CD4-positive, alpha-beta T cell treated with Interleukin-4 for 1 hour (primary cell): Measurements from ENCODE around the gene NPAS3.

Experiments
- DNase-seq, 2 donors: peaks; one replicate each; pipeline ENCODE4 v3.0.0-alpha.2; 2020 to 2022

Gene NPAS3

DNA sequence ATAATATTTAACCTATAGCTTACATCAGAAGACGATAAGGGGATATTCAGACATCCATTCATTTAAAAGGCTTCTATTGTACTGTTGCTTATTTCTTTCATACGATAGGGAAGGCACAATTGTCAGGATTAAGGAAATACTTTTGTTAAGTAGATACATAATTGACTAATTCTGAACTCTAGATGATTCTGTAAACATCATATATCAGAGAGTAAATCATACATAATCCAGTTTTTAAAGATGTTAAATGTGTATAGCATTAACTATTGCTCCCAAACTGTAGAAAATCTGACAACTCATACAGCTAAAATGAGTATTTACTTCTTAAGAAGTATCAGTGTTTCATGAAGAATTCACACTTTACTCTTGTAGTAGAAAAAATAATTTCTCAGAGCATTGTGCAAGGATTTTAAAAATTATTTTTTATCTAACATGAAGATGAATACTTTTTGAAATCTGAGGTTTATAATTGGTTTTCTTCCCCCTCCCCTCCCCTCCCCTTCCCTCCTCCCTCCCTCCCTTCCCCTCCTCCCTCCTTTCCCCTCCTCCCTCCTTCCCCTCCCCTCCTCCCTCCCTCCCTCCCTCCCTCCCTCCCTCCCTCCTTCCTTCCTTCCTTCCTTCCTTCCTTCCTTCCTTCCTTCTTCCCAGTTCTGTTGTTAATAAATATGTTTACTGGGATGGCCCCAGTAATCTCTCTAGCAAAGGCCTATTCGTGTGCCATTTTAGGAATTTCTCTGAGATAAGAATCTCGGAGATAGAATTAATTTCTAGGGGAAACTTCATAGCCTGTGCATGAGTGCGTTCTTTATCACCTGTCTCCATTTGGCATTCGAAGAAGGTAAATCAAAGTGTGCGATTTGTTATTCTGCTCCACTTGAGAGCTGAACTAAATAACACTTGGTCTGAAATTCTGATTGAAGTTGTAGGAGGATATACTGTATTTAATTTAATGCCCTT, 2.3 kb downstream of the NPAS3 start:
- no peak for DNase-seq

DNA sequence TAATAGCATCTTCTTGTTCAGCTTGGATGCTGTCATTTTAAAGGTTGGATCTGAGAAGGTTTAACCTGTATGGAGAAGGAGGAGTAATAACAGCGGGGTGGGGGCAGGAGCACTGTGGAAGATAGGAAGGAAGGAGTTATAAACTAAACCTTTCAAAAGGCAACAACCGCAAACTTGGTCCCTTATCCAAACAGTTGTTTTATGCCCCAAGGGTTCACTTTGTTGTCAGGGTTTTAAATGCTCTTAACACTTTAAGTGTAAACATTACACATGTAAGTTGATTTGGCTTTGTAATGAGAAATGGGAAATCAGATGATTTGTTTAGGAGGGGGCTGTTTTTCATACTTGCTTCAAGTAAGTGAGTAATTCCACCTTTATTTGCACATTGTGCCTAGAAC, 3.0 kb downstream of the NPAS3 start:
- no peak for DNase-seq

DNA sequence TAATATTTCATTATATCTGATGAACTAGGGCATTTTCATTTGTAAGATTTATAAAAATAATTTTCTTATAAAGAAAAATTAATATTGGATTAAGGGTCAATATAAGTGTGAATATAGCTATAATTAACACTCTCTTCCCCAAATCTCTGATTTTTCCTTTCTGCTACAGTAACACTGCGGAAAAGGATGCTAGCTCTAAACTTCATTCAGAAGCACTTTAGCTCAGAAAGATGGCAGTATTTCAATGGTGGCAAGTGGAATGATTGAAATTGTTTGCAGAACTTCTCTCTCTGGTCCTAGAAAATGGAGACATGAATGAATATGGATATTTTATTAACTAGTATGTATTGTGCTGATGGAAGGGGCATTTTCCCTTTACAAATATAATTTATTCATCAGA, 8.4 kb downstream of the NPAS3 start:
- DNase-seq, result no peak

DNA sequence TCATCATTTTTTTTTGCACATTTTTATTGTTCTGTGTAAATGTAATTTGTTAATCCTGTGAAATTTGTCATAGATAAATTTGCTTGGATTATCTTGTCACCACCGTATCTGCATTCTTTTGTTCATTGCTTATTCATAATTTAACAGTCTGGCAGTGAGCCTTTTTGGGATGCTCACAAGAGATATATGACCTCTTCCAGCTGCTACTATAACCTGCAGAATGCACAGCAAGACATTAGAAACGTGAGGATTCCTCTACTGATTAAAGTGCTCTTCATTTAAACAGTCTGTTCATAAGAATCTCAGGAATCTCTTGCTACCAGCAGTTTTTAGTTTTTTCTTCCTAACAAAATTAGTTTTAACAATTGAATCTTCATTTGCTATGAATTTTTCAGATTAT, 9.1 kb downstream of the NPAS3 start:
- no peak for DNase-seq

DNA sequence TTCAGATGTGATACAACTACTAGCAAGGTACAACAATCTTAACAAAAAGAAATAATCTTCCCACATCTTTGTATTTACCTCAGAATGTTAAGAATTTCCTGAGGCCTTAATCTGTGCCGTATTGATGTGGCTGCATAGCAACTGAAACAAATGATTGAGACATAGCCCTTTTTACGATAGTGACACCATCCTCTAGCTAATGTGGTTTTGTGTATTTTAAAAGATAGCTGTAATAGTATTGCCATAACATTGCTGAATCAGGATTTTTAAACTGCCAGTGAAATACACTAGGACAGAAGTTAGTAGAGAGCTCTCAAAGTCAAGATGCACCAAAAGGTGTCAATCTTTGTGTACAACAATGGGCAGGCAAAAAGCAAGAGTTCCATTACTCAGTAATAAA, 11.9 kb downstream of the NPAS3 start:
- no peak for DNase-seq

DNA sequence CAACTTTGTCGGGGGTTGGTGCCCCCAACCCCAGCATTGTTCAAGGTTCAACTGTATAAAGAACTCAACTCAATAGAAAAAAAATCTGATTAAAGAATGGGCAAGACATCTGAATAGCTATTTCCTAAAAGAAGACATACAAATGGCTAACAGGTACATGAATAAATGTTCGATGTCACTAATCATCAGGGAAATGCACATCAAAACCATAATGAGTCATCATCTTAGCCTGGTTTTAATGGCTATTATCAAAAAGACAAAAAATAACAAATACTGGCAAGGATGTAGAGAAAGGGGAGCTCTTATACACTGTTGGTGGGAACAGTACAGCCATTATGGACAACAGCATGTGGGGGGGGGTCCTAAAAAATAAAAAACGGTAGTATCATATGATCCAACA, 28.7 kb downstream of the NPAS3 start:
- no peak for DNase-seq

DNA sequence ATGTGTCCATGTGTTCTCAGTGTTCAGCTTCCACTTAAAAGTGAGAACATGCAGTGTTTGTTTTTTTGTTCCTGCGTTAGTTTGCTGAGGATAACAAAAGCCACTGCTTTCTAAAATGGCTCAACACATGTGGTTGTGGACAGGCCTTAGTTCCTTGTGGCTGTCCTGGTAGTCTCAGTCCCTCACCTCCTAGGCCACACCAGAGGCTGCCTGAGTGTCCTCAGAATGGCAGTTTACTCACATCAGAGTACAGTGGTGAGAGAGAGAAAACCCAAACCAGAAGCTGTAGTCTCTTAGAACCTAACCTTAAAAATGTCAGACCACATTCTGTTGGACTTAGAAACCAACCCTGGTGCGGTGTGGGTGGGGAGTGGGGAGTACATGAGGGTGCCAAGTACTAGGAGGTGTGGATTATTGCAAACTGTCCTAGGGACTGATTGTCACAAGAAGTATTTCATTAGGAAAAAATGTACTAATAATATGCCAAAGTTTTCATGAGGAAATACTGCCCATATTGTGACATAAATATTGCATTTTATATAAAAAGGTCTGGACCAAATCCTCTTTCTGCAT, 30.4 kb downstream of the NPAS3 start:
- no peak for DNase-seq

DNA sequence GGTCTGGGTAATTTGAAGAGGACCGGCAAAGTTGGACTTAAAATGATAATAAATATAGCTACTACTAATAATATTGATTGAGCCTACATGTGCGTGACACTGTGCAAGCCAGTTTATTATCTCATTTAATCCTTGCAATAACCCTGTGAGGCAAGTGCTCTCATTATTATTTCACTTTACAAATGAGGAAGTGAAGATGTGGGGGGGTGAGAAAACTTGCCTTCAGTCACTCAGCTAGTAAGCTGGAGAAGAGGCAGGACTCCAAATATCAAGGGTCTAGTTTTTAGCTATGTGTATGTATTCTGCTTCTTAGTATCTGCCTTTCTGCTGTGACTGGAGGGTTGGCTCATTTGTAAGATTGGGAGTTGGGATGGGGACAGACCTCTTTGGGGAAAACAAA, 39.2 kb downstream of the NPAS3 start:
- DNase-seq, result no peak

DNA sequence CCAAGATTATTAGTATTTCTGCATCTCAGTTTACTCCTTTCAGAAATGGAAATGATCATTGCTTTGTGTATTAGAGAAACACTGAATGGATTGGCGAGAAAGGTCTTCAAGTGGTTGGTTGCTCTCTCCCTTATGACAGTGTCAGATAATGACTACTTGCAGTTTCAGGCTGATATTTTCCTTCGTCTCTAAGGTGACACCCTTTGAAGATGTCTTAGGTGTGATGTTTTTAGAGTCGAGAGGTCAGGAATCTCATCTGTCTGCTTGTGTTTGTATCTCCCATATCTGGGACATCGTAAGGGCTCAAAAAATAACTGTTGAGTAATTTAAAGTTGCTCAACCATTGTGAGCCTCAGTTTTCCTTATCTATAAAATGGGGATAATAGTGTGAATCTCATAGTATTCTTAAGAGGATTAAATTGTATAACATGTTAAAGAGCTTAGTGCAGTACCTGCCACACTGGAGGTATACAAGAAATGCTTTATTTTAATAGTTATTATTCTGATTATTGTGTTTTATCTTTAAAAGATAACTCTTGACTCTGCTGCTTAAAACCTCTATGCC, 40.1 kb downstream of the NPAS3 start:
- DNase-seq, result no peak

DNA sequence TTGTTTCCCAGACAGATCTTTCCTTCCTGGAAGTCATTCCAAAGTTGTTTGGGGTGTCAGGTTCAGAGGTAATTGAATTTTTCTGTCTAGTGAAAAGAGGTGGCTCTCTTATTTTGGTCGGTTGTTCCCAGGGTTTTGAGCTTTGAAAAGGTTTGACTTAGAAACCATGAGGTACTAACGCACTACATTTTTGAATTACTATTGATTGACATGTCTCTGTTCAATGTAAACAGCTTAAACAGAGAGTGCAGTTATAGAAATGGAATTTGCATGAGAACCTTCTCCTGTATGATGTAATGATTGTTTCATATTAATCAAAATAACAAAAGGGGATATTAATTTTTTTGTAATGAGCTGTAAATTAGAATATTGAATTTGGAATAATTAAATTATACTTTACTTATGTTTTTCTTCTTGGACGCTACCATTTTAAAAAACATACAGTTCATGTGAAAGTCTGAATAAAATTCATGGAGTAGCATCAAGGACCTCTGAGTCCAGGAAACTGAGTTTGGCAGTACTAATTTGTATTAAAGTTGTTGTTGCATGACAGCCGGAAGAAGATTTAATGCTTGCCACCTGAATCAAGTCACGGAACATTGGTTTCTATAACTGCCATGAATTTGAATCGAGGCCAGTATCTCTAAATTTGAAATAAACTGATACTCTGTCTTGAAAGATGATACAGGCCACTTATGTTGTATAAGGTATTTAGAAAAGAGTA, 41.7 kb downstream of the NPAS3 start:
- DNase-seq, result no peak

DNA sequence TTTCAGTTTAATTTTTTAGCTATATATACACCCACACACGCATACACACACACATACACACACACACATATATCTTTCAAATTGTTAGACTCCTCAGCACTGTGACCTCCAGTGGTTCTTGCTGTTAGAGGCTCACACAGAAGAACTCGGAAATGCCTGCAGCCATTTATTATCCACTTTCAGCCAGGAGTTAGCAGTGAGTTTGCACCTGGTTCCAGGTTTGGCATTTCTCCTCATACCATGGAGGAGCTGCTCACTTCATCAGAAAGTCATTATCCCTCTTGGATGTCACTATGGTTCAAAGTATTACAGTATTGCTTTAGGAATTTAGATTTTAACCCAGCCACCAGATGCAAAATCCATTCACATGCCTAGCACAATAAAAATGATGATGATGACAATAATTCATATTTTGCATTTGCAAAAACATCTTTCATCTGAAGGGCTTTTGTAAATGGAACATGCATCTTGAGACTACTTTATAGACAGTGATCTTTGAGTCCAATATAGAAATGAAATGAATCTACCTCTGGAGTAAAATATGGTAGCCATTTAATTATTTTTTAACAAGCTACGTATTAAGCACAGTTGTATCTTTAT, 42.3 kb downstream of the NPAS3 start:
- DNase-seq, result no peak

DNA sequence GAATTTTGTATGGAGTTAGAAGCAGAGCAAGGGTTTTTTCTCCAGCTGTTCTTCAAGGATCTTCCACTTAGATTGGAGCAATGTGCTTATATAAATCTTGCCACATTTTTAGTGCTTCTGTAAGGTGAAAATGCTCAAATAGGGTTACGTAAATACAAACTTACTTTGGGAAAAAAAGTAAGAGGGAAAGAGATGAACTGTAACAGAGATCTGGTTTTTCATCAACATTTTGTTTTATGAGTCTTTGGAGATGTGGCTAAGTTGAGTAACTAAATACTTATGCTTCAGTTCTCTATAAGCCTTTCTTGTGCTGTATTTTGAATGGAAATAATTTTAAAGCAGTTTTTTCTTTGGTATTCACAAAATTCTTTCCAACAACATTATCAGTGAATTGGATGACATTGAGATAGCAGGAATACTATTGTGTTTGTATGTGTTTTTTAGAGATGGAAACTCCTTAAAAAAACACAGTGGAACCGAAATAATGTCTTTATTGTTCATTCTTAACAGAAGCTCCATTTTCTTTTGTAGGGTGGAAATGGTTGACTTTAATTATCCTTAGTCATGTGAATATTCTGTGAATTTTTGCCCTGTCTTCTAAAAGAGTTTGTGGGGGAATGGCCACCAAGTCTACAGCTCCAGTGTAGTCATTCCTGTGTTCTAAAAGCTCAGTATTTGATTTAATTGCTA, 45.7 kb downstream of the NPAS3 start:
- no peak for DNase-seq

DNA sequence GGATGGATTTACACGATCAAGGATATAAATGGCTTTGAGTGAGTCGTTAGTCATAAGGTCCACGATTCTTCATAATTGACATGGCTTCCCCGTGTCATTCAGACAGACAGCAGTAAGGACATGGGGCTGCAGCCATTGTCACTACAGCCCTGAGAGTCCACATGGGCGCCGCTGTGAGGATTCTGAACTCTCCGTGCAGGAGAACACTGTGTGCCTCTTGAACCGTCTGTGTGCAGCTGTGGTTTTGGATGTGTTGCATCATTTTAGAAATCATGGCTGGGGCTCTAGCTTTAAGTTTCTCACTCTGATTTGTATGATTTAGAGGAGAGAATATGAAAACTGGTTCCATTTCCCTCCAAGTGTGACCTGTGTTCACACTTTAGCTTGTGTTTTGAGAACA, 47.2 kb downstream of the NPAS3 start:
- no peak for DNase-seq

DNA sequence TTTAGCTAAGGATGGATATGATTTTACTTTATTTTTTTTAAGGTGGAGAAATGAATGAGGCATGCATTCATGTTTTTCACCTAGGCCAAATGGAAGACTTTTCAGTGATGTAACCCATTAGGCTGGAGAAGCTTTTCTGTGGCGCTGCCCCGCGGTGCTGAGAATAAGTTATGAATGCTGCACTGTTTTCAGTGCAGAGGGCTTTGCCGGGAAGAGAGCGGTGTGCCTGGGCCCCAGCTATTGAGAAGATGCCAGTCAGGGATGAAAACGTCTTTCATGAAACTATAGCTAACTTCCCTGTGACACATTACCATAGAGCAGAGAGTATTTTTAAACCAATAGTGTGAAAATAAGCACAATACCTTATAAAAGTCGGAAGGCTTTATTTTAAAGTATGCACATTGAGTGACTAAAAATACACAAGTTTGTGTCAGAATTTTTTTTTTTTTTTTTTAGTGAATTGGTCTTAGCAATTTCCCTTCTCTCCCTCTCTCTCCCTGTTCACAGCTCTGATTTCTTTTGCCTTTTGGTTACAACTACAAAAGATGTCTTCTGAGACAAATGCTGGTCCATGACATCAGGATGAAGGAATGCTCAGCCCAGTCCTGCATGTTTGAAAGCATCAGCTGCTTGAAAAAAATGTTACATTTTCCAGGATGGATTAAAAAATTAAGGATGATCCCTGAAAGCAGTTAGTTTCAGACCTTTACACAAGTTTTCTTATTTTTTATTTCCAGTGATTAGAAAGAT, 48.3 kb downstream of the NPAS3 start:
- DNase-seq, result no peak

DNA sequence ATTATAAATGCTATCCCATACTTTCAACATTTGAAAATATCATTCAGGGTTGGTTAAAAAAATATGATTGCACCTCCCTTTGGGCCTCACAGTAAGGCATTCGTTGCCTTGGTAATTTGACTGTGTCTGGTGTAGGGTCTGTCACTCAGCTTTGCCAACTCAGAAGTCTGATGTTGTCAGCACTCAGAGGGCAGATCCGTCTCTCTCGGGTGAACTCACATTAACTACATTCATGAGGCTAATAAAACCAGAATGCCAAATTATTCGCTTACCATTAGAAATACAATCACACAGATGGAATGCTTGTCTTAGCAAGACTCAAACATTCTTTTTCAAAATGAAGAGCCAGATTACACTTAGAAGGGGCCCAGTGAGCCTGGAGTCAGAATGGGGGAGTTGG, 53.0 kb downstream of the NPAS3 start:
- DNase-seq, result no peak

DNA sequence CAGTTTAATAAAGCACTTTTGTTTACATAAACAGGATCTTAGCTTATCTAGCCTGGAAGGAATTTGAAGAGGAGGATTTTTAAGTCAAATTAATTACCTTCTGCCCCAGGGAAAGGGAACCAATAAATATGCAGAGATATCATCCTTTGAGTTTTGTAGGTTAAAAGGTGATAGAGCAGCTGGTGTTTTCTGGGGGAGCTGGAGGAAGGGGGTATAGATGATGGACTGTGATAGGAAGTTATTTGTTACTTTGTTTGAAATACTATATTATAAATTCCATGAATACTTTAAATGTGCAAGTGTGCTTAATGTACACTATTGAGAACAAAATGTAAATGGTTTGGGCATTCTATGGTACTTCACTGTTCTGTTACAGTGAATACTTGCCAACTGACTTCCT, 55.2 kb downstream of the NPAS3 start:
- no peak for DNase-seq

DNA sequence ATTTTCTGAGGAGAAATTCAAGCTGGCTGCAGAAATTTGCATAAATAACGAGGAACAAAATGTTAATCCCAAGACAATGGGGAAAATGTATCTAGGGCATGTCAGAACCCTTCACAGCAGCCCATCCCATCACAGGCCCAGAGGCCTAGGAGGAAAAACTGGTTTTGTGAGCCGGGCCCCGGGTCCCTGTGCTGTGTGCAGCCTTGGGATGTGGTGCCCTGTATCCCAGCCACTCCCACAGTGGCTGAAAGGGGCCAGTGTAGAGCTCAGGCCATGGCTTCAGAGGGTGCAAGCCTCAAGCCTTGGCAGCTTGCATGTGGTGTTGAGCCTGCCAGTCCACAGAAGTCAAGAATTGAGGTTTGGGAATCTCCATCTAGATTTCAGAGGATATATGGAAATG, 57.7 kb downstream of the NPAS3 start:
- no peak for DNase-seq

DNA sequence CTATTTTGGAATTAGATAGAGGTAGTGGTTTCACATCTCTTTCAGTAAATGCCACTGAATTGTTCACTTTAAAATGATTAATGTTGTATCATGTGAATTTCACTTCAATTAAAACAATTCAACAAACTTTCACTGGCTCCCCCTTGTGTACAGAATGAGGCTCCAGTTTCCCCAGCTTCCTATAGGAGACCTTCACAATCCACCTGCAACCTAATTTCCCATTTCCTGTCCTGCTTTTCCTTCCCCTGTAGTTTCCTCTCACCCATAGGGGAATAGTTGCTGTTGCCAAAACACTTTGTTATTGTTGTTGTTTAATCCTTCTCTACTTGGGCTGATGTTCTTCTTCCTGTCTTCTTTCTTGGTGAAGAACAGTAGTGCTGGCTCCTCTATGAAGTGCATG, 59.8 kb downstream of the NPAS3 start:
- DNase-seq, result no peak

DNA sequence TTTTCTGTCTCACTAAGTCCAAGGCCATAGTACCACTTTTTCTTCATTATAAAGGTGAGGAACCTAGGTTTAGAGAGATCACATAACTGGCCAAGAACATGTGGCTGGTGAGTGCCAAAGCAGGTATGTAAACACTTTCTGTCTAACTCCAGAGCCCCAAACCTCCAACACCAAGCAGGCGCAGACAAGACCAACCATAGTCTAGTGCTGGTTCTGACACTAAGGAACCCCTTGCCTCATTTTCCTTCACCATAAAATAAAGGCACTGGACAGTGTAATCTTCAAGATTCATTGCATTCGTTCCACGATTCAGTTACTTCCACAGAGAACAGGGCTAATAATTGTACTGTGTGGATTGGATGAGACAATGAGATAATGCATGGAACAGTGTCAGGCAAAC, 71.0 kb downstream of the NPAS3 start:
- DNase-seq, result no peak

DNA sequence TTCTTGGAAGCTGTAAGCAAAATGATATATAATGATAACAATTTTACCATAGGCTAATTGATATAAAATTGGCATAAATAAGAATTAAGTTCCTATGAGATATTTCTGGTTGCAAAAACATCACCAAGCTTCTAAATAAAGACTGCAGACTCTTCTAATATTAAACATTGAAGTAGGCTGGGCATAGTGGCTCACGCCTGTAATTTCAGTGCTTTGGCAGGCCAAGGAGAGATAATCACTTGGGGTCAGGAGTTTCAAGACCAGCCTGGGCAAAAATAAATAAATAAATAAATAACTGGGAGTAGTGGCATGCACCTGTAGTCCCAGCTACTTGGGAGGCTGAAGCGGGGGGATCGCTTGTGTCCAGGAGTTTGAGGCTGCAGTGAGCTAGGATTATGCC, 71.8 kb downstream of the NPAS3 start:
- no peak for DNase-seq

DNA sequence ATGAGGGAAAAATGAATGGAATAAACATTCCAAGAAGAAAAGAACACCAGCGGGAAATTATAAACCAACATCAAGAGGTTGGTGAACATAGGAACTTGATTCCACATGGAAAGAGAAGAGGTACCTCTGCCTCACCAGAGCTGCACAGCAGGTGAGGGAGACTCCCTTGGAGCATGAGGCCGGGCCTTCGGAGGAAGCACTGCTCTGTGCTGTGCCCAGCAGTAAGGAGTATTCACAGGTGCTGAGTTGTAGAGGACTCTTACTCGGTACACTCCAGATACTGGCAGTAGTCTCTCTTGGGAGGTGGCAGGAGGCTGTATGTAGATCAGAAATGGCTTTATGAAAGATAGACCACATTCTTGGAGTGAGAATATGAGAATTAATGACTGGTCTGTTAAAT, 76.0 kb downstream of the NPAS3 start:
- DNase-seq, result no peak

DNA sequence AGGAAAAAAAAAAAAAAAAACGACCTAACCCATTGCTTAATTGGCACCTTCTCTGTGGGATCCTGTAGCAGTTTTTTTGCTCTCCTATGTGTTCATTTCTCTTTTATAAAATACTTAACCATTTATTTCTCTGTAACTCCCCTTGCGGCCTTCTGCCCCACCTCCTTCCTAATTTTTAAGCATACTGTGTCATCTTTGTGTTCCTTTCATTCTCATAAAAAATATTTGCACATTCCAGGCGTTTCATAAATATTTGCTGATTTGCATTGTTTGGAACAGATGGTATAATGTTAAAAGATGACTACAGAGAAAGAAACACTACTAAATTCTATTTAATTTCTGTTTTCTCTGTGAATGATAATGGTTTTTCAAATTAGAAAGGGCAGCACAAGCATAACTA, 77.9 kb downstream of the NPAS3 start:
- DNase-seq, result no peak
